Fibroblast of lung (primary cell): Measurements from ENCODE around the gene DNM1. TPM values are rescaled to one million over a fixed set of nuclear protein-coding genes. Genes with fewer than 3 reads are reported as not detected.

Experiments
- DNase-seq, 2 donors: peaks; one replicate each; pipeline versions ENCODE4 v3.0.0 to v3.0.0-alpha.2; 2010; ENCODE audit warnings: low read depth in 2 of 2
- H2AFZ ChIP-seq: 2 replicates; pipeline ENCODE4 v1.5.1; 2012; ENCODE audit warnings: low read length, control low read depth, inconsistent platforms
- H3K27ac ChIP-seq: 2 replicates; pipeline ENCODE4 v1.5.1; 2011; ENCODE audit warnings: low read length, control low read depth; ENCODE audit not compliant: insufficient read depth
- H3K27me3 ChIP-seq: 2 replicates; pipeline ENCODE4 v1.5.1; 2011; ENCODE audit warnings: mild to moderate bottlenecking, low read length; ENCODE audit not compliant: control insufficient read depth, insufficient read depth
- H3K36me3 ChIP-seq: 2 replicates; pipeline ENCODE4 v1.5.1; 2011; ENCODE audit warnings: low read length; ENCODE audit not compliant: control insufficient read depth, insufficient read depth
- H3K4me1 ChIP-seq: 2 replicates; pipeline ENCODE4 v1.5.1; 2011; ENCODE audit warnings: low read length; ENCODE audit not compliant: control insufficient read depth, insufficient read depth; ENCODE audit errors: extremely low read depth
- H3K4me2 ChIP-seq: 2 replicates; pipeline ENCODE4 v1.5.1; 2011; ENCODE audit warnings: low read length, control low read depth; ENCODE audit not compliant: insufficient read depth; ENCODE audit errors: extremely low read depth
- H3K4me3 ChIP-seq, 4 experiments: fragments of 200-600 bp in 1 of 4; sonication (generic) in 1 of 4; replicated peaks in 1 of 4; 2 replicates each; pipeline ENCODE4 v1.5.1; 2011 to 2016; ENCODE audit warnings: low read length in 4 of 4, low read depth in 3 of 4, mild to moderate bottlenecking in 3 of 4, control low read depth in 2 of 4, inconsistent platforms in 1 of 4, mixed read lengths in 1 of 4; ENCODE audit not compliant: insufficient read depth in 1 of 4; ENCODE audit errors: control extremely low read depth in 1 of 4
- H3K79me2 ChIP-seq: 2 replicates; pipeline ENCODE4 v1.5.1; 2012; ENCODE audit warnings: mild to moderate bottlenecking, low read length, inconsistent platforms; ENCODE audit not compliant: control insufficient read depth, insufficient read depth
- H3K9ac ChIP-seq: 2 replicates; pipeline ENCODE4 v1.5.1; 2011; ENCODE audit warnings: mild to moderate bottlenecking, low read length, control low read depth; ENCODE audit not compliant: insufficient read depth
- H3K9me3 ChIP-seq: 2 replicates; pipeline ENCODE4 v1.5.1; 2012; ENCODE audit warnings: low read depth, low read length; ENCODE audit not compliant: control insufficient read depth, insufficient read depth
- H4K20me1 ChIP-seq: 2 replicates; pipeline ENCODE4 v1.5.1; 2011; ENCODE audit warnings: low read length; ENCODE audit not compliant: control insufficient read depth, insufficient read depth; ENCODE audit errors: extremely low read depth
- CTCF ChIP-seq, 2 donors: IDR thresholded peaks in 1 of 2; conservative IDR thresholded peaks in 1 of 2; 1 replicate in 1 of 2; 2 replicates in 1 of 2; pipeline ENCODE4 v1.5.1; 2011 to 2012; ENCODE audit warnings: low read length in 2 of 2, control low read depth in 1 of 2, inconsistent platforms in 1 of 2, low read depth in 1 of 2, mild to moderate bottlenecking in 1 of 2
- EZH2 ChIP-seq: IDR thresholded peaks from 2 replicates; pipeline ENCODE4 v1.5.1; 2012; ENCODE audit warnings: low read length, control low read depth, mild to moderate bottlenecking; ENCODE audit errors: missing control alignments
- polyA plus RNA-seq, 2 donors: library from polyadenylated mRNA; depleted of rRNA in 1 of 2; stranded (reverse) in 1 of 2; unstranded in 1 of 2; fragments of >200 nt; gene quantifications; 2 replicates each; pipeline ENCODE4 v1.2.1, GENCODE V29; 2011 to 2012; ENCODE audit warnings: missing spikeins in 1 of 2
- total RNA-seq: library from RNA; depleted of rRNA; stranded (reverse); fragments of >200 nt; gene quantifications from 2 replicates; pipeline ENCODE4 v1.2.1, GENCODE V29; 2014

DNM1 gene
- total and polyA plus RNA-seq, 2 donors (not counting 1 experiment from before 2014, with no cell fraction given), result 3.7 to 30.4 TPM

- Histone ChIP-seq H3K4me3 (no peak overlapping the region), H3K79me2 (no peaks in the 10 kb centered on the region), H3K27ac (no peak overlapping the region), H3K4me1 (no peaks in the 10 kb centered on the region), H3K36me3 (peaks cover 15% of the 10 kb centered on the region), H3K9ac (no peak overlapping the region), H3K27me3 (no peaks in the 10 kb centered on the region), H2AFZ (no peak overlapping the region), H3K4me2 (no peak overlapping the region), H4K20me1 (no peaks in the 10 kb centered on the region), H3K9me3 (no peaks in the 10 kb centered on the region)
- peak in 1 of 2 donors; percentile 12 for DNase-seq
- TF ChIP-seq CTCF (conservative IDR thresholded peaks at IDR 0.05 in 1 of 2, IDR thresholded peaks at IDR 0.05 in 1 of 2; ENCODE audit: low read depth in 1 of 2, low read length in 2 of 2), result no peak
- no peak for TF ChIP-seq EZH2
These were observed 39.5 kb upstream of the DNM1 start for GRCh38 chr9:128163523-128164306.

GRCh38 chr9:128164307-128164885 lies 38.8 kb upstream of the DNM1 start:
- DNase-seq, result peak in 1 of 2 donors; percentile 58
- TF ChIP-seq EZH2 (no peak), CTCF (conservative IDR thresholded peaks at IDR 0.05 in 1 of 2, IDR thresholded peaks at IDR 0.05 in 1 of 2; ENCODE audit: low read depth in 1 of 2, low read length in 2 of 2) (no peak)
- no peak overlapping the region for H3K27ac ChIP-seq

GRCh38 chr9:128166169-128166568 lies 37.0 kb upstream of the DNM1 start:
- Histone ChIP-seq H3K4me1 (no peaks in the 10 kb centered on the region), H3K27me3 (no peaks in the 10 kb centered on the region), H3K4me3 (no peak overlapping the region), H3K27ac (no peak overlapping the region), H3K9me3 (no peaks in the 10 kb centered on the region), H3K4me2 (no peak overlapping the region), H3K9ac (no peak overlapping the region), H3K79me2 (no peaks in the 10 kb centered on the region), H3K36me3 (peaks cover 26% of the 10 kb centered on the region), H4K20me1 (no peaks in the 10 kb centered on the region), H2AFZ (no peak overlapping the region)
- TF ChIP-seq CTCF (conservative IDR thresholded peaks at IDR 0.05 in 1 of 2, IDR thresholded peaks at IDR 0.05 in 1 of 2; ENCODE audit: low read depth in 1 of 2, low read length in 2 of 2), result no peak
- TF ChIP-seq EZH2, result no peak
- DNase-seq, result no peak

More at GRCh38 chr9:128164307-128164885, 38.8 kb upstream of the DNM1 start:
- Histone ChIP-seq H3K4me2 (no peak overlapping the region), H3K79me2 (no peaks in the 10 kb centered on the region), H3K4me3 (no peak overlapping the region), H4K20me1 (no peaks in the 10 kb centered on the region), H2AFZ (no peak overlapping the region), H3K9ac (no peak overlapping the region), H3K9me3 (no peaks in the 10 kb centered on the region), H3K27me3 (no peaks in the 10 kb centered on the region), H3K4me1 (no peaks in the 10 kb centered on the region), H3K36me3 (peaks cover 20% of the 10 kb centered on the region)
